Fibroblast of lung (primary cell): ENCODE data around the gene ROBO2.

Source experiments
- CTCF ChIP-seq, 2 donors: IDR thresholded peaks in 1 of 2; conservative IDR thresholded peaks in 1 of 2; 1 replicate in 1 of 2; 2 replicates in 1 of 2; pipeline ENCODE4 v1.5.1; 2011 to 2012; ENCODE audit warnings: low read length in 2 of 2, control low read depth in 1 of 2, inconsistent platforms in 1 of 2, low read depth in 1 of 2, mild to moderate bottlenecking in 1 of 2
- EZH2 ChIP-seq: IDR thresholded peaks from 2 replicates; pipeline ENCODE4 v1.5.1; 2012; ENCODE audit warnings: low read length, control low read depth, mild to moderate bottlenecking; ENCODE audit errors: missing control alignments

DNA sequence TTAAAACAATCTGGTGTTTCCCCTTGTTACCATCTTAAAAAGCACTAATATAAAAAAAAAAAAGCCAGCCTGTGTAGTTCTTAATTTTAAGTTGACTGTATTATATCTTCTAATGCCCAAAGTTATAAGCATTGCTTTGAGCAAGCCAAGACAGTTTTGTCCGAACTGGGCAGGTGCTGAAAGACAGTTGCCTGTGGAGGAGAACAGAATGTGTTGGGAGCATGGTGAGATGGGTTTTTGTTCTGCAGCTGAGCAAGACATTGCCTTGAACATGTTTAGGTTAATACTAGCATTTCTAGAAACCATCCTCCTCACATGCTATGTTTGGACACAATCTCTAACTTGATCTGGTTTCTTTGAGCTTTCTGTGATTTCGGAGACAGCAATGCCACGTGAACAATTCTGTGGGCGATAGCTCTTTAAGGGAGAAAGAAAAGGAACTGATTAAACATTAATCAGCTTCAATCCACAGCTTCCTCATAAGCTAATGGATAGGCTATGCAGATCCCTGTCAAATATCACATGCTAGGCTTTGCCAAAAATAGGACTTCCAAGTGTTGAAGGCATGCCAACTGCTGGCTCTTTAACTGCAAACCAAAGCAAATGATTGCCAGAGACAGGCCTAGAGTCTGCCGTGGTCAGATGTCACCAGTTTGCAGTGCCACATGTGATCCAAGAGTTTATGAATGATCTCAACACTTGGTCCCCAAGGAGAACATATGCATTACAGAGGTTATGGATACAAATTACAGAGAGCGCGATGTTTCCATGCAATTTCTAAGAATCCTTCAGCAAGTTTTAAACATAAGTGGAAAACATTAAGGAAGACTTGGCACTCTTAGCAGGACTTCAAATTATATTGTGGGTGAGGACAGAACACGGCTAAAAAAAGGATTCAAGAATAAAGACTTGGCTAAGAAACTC is 428.1 kb downstream of the ROBO2 start:
- TF ChIP-seq CTCF (conservative IDR thresholded peaks at IDR 0.05 in 1 of 2, IDR thresholded peaks at IDR 0.05 in 1 of 2; ENCODE audit: low read depth in 1 of 2, low read length in 2 of 2) (no peak), EZH2 (no peak)
